Stimulated activated CD4-positive, alpha-beta T cell treated with anti-CD3 and anti-CD28 coated beads, Interleukin-15, amount 100 ng/mL, for 1 hour (primary cell): ENCODE results near the gene MARK3.

ENCODE experiments used
- DNase-seq, 2 donors: peaks; one replicate each; pipeline ENCODE4 v3.0.0-alpha.2; 2020; ENCODE audit warnings: low read depth in 1 of 2, low spot score in 1 of 2

The MARK3 gene

GRCh38 chr14:103433916-103434563 is 48.8 kb downstream of the MARK3 start:
- DNase-seq = no peak

- no peak for DNase-seq
Measured at GRCh38 chr14:103434868-103435442, 49.7 kb downstream of the MARK3 start.

- no peak for DNase-seq
Measured at GRCh38 chr14:103436533-103436932, 51.3 kb downstream of the MARK3 start.

- no peak for DNase-seq
Measured at GRCh38 chr14:103442288-103442687, 57.1 kb downstream of the MARK3 start.

GRCh38 chr14:103443111-103443510 is 57.9 kb downstream of the MARK3 start:
- DNase-seq = no peak

- DNase-seq = no peak
Measured at GRCh38 chr14:103444837-103445524, 59.8 kb downstream of the MARK3 start.

- no peak for DNase-seq
Measured at GRCh38 chr14:103445806-103446205, 60.6 kb downstream of the MARK3 start.

- no peak for DNase-seq
Measured at GRCh38 chr14:103448097-103448496, 62.9 kb downstream of the MARK3 start.

GRCh38 chr14:103449634-103450161 is 64.5 kb downstream of the MARK3 start:
- no peak for DNase-seq

- DNase-seq = no peak
Measured at GRCh38 chr14:103450416-103450815, 65.2 kb downstream of the MARK3 start.

- no peak for DNase-seq
Measured at GRCh38 chr14:103451401-103451800, 66.2 kb downstream of the MARK3 start.

- no peak for DNase-seq
Measured at GRCh38 chr14:103453791-103454190, 68.6 kb downstream of the MARK3 start.

- no peak for DNase-seq
Measured at GRCh38 chr14:103456167-103456835, 71.1 kb downstream of the MARK3 start.

- DNase-seq = no peak
Measured at GRCh38 chr14:103460415-103460814, 75.2 kb downstream of the MARK3 start.

- no peak for DNase-seq
Measured at GRCh38 chr14:103463149-103463548, 77.9 kb downstream of the MARK3 start.

- DNase-seq = no peak
Measured at GRCh38 chr14:103463851-103464250, 78.6 kb downstream of the MARK3 start.

- DNase-seq = no peak
Measured at GRCh38 chr14:103472939-103473338, 87.7 kb downstream of the MARK3 start.

GRCh38 chr14:103474893-103475292 is 89.7 kb downstream of the MARK3 start:
- no peak for DNase-seq

GRCh38 chr14:103476065-103476464 is 90.8 kb downstream of the MARK3 start:
- DNase-seq = no peak

- DNase-seq = no peak
Measured at GRCh38 chr14:103476631-103477030, 91.4 kb downstream of the MARK3 start.

- no peak for DNase-seq
Measured at GRCh38 chr14:103480595-103480994, 95.4 kb downstream of the MARK3 start.

- DNase-seq = no peak
Measured at GRCh38 chr14:103483600-103483999, 98.4 kb downstream of the MARK3 start.
